Ascending aorta (tissue), 2 donors: Measurements from ENCODE around the gene CNST. TPM values are rescaled to one million over a fixed set of nuclear protein-coding genes. Genes with fewer than 3 reads are reported as not detected.

Source experiments
- DNase-seq, 2 donors: peaks; one replicate each; pipeline ENCODE4 v3.0.0-alpha.2; 2019; ENCODE audit warnings: low spot score in 2 of 2
- H3K27ac ChIP-seq, 2 donors: fragments of 200-600 bp; sonication (generic); one replicate each; pipeline ENCODE4 v1.5.1; 2016 to 2017; ENCODE audit warnings: mild to moderate bottlenecking in 1 of 2
- H3K27me3 ChIP-seq: fragments of 200-600 bp; sonication (generic); one replicate; pipeline ENCODE4 v1.5.1; 2017
- H3K36me3 ChIP-seq, 2 donors: fragments of 200-600 bp; sonication (generic); one replicate each; pipeline ENCODE4 v1.5.1; 2016
- H3K4me1 ChIP-seq, 2 donors: fragments of 200-600 bp; sonication (generic); one replicate each; pipeline ENCODE4 v1.5.1; 2016 to 2017; ENCODE audit warnings: mild to moderate bottlenecking in 1 of 2
- H3K4me3 ChIP-seq, 2 donors: fragments of 200-600 bp; sonication (generic); one replicate each; pipeline ENCODE4 v1.5.1; 2016 to 2017; ENCODE audit warnings: mild to moderate bottlenecking in 1 of 2
- H3K9me3 ChIP-seq, 2 donors: fragments of 200-600 bp; sonication (generic); one replicate each; pipeline ENCODE4 v1.5.1; 2016
- CTCF ChIP-seq, 3 experiments: fragments of 200-600 bp in 2 of 3; fragments of 450-650 bp in 1 of 3; sonication (generic) in 2 of 3; IDR thresholded peaks; one replicate each; pipeline ENCODE4 v1.5.1; 2016 to 2019; ENCODE audit warnings: antibody characterized with exemption in 3 of 3, mild to moderate bottlenecking in 1 of 3, moderate library complexity in 1 of 3
- intact Hi-C: fragments of 100-400 bp; cut with DNase I; formaldehyde crosslinking; loops from one replicate; pipeline ENCODE4 v1.15.1; 2023
- total RNA-seq: library from RNA; depleted of rRNA; stranded (reverse); fragments of >200 nt; gene quantifications from one replicate; pipeline ENCODE4 v1.1.0, GENCODE V29; 2016

The CNST gene
- total RNA-seq, 1 donor from 2014 or later, result 125 TPM

GRCh38 chr1:246607462-246607861 lies 41.2 kb downstream of the CNST start:
- H3K36me3 ChIP-seq, result no peaks in the 10 kb centered on the region
- DNase-seq, result no peak
- no peaks in the 10 kb centered on the region for H3K27me3 ChIP-seq
- intact Hi-C loops, result loop anchor here (5.0 kb wide), 1 partner anchor 40 kb away; the partner anchor contains the start of genes CNST and TFB2M
- TF ChIP-seq CTCF (IDR thresholded peaks at IDR 0.05), result no peak
- H3K27ac ChIP-seq, result no peak overlapping the region
- H3K9me3 ChIP-seq, result no peaks in the 10 kb centered on the region
- no peaks in the 10 kb centered on the region for H3K4me1 ChIP-seq
- no peak overlapping the region for H3K4me3 ChIP-seq

GRCh38 chr1:246608616-246609376 lies 42.5 kb downstream of the CNST start:
- intact Hi-C loops, result loop anchor here (5.0 kb wide), 1 partner anchor 41 kb away; the partner anchor contains the start of genes CNST and TFB2M
- no peak for TF ChIP-seq CTCF (IDR thresholded peaks at IDR 0.05)
- peak; percentile 22 to 74 for DNase-seq
- H3K4me3 ChIP-seq, result no peak overlapping the region
- H3K9me3 ChIP-seq, result no peaks in the 10 kb centered on the region
- no peaks in the 10 kb centered on the region for H3K27me3 ChIP-seq
- H3K4me1 ChIP-seq, result no peaks in the 10 kb centered on the region
- no peaks in the 10 kb centered on the region for H3K36me3 ChIP-seq
- peak overlapping the region in 1 of 2 donors; percentile 17 for H3K27ac ChIP-seq

GRCh38 chr1:246609632-246610031 lies 43.4 kb downstream of the CNST start:
- peak overlapping the region in 1 of 2 donors; percentile 17 for H3K27ac ChIP-seq

GRCh38 chr1:246613096-246613758 lies 47.0 kb downstream of the CNST start:
- no peak for DNase-seq
- Histone ChIP-seq H3K4me3 (no peak overlapping the region), H3K36me3 (no peaks in the 10 kb centered on the region), H3K9me3 (no peaks in the 10 kb centered on the region), H3K27ac (no peak overlapping the region), H3K4me1 (no peaks in the 10 kb centered on the region), H3K27me3 (no peaks in the 10 kb centered on the region)
- intact Hi-C loops, result no loop called here
- TF ChIP-seq CTCF (IDR thresholded peaks at IDR 0.05), result no peak

More at GRCh38 chr1:246609632-246610031, 43.4 kb downstream of the CNST start:
- Histone ChIP-seq H3K4me3 (no peak overlapping the region), H3K27me3 (no peaks in the 10 kb centered on the region), H3K9me3 (no peaks in the 10 kb centered on the region), H3K4me1 (no peaks in the 10 kb centered on the region), H3K36me3 (no peaks in the 10 kb centered on the region)
- intact Hi-C loops, result loop anchor here (5.0 kb wide), 1 partner anchor 42 kb away; the partner anchor contains the start of genes CNST and TFB2M
- DNase-seq, result no peak
- TF ChIP-seq CTCF (IDR thresholded peaks at IDR 0.05), result no peak

- Histone ChIP-seq H3K4me1 (no peaks in the 10 kb centered on the region), H3K27me3 (no peaks in the 10 kb centered on the region), H3K27ac (no peak overlapping the region), H3K4me3 (no peak overlapping the region), H3K9me3 (no peaks in the 10 kb centered on the region), H3K36me3 (peaks cover 9 to 10% of the 10 kb centered on the region in 2 donors)
- no peak for TF ChIP-seq CTCF (IDR thresholded peaks at IDR 0.05)
- intact Hi-C loops, result no loop called here
- no peak for DNase-seq
Measured at GRCh38 chr1:246617156-246617555, 50.9 kb downstream of the CNST start.
